Tongue (tissue), 2 donors: Measurements from ENCODE around the gene SPP1. TPM values are rescaled to one million over a fixed set of nuclear protein-coding genes. Genes with fewer than 3 reads are reported as not detected.
"Not testable (repeated sequence)": the region's sequence is repeated elsewhere in the genome, so short reads cannot be mapped to it uniquely, and the experiment has no call there.

Source experiments
- DNase-seq: peaks from one replicate; pipeline ENCODE4 v3.0.0-alpha.2; 2015
- total RNA-seq: library from RNA; depleted of rRNA; stranded (reverse); fragments of >200 nt; gene quantifications from one replicate; pipeline ENCODE4 v1.2.3, GENCODE V29; 2014

SPP1 gene
- total RNA-seq, 1 donor from 2014 or later: 28.9 TPM

DNA sequence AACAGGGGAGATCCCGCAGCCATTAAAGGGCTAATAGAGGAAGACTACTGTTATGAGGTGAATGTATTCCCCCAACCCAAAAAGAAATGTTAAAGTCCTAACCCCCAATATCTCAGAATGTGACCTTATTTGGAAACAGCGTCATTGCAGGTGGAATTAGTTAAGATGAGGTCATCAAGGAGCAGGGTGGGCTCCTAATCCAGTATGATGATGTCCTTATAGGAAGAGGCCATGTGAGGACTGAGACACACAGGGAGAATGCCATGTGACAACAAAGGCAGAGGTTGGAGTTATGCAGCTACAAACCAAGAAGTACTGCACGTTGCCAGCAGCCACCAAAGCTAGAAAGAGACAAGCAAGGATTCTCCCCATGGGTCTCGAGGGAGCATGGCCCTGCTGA lies 14.3 kb downstream of the SPP1 start:
- DNase-seq: no peak

- DNase-seq: no peak
Measured at GRCh38 chr4:87995435-87995834, 19.9 kb downstream of the SPP1 start.

DNA sequence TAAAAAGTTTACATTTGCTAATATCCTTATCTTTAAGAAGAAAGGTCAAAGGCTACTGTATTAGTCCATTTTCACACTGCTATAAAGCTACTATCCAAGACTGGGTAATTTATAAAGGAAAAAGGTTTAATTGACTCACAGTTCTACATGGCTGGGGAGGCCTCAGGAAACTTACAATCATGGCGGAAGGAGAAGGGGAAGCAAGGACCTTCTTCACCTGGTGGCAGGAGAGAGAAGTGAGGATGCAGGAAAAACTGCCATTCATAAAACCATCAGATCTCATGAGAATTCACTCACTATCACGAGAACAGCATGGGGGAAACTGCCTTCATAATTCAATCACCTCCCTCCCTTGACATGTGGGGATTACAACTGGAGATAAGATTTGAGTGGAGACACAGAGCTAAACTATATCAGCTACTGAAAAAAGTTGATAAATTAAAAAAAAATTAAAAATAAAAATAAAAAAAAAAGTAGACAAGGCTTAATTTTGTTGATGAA lies 23.7 kb downstream of the SPP1 start:
- not testable (repeated sequence) for DNase-seq

GRCh38 chr4:88001871-88002270 lies 26.4 kb downstream of the SPP1 start:
- no peak for DNase-seq

DNA sequence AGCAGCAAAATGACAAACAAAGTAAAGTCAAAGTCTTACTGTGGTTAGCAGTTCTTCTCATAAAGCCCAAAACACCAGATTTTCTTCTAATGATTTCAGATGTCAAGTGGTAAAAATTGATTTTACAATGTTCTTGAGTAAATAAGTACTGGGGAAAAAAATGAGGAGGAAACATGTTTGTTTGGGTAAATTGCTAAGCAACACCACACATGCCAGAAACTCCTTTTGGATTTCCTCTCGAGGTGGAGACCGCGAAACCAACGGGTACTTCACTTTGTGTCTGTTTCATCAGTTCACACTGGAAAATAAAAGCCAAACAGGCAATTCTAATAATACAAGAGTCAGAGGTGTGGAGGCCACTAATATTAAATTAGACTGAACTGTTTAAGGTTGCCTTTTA lies 27.3 kb downstream of the SPP1 start:
- no peak for DNase-seq

DNA sequence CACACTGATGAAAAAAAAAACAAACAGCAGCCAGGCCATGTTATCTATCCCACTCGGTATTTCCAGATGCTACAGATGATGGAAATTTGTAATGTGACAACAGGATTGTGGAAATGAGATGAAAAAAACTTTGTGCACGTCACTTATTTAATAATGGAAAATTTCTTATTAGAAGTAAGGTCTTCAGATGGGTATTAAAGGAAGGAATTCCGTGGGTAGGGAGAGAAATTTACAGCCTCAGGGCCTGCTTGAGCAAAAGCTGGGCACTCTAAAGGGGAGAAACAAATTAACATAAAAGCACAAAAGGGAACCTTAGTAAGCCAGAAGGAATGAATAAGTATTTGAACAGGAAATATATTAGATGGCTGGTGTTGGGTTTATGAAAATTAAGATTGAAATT lies 27.7 kb downstream of the SPP1 start:
- no peak for DNase-seq

GRCh38 chr4:88005076-88005475 lies 29.6 kb downstream of the SPP1 start:
- DNase-seq: peak; percentile 25

GRCh38 chr4:88005946-88006345 lies 30.4 kb downstream of the SPP1 start:
- no peak for DNase-seq

- DNase-seq: no peak
Measured at GRCh38 chr4:88006956-88007303, 31.4 kb downstream of the SPP1 start.

GRCh38 chr4:88007304-88008121 lies 32.0 kb downstream of the SPP1 start, which contains the start of gene PKD2:
Gene PKD2, plus strand, starts transcription at chr4:88007635. Its CDS starts 99 bp downstream, at chr4:88007734.
- DNase-seq: peak; percentile 92

DNA sequence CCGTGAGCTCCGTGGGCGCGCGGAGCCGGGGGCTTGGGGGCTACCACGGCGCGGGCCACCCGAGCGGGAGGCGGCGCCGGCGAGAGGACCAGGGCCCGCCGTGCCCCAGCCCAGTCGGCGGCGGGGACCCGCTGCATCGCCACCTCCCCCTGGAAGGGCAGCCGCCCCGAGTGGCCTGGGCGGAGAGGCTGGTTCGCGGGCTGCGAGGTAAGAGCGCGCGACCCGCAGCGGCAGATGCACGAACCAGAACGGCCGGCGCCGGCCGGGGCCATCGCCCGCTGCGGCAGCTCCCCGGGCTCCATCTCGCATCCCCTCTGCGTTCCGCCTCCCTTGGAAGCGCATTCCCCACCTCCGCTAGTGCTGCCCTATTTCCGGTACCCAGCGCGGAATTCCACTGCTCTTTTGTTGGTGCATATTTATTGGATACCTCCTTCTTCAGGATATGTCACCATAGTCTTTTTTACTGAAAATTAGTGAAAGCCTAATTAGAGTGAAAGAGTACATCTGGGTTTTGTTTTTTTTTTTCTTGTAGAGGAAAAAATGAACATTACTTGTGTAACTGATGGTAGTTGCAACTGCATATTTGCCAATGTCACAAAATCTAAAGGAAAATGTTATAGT lies 32.7 kb downstream of the SPP1 start:
- peak; percentile 60 for DNase-seq

GRCh38 chr4:88008743-88009171 lies 33.2 kb downstream of the SPP1 start:
- DNase-seq: peak; percentile 50

DNA sequence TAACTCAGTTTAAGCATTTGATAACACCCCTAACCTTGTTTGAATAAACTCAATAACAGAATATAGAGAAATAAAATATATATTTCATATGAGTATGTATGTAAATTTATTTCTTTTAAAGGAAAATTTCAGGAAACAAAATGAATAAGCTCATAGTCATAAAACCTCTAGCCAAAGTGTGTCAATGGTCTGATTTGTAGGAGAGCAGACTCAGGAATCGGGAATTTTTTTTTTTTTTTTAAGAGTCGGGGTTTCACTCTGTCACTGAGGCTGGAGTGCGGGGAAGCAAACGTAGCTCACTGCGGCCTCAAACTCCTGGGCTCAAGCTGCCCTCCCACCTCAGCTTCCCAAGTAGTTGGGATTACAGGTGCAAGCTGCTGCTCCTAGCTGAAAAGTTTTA lies 34.4 kb downstream of the SPP1 start:
- DNase-seq: no peak

GRCh38 chr4:88010966-88011365 lies 35.5 kb downstream of the SPP1 start:
- no peak for DNase-seq

- no peak for DNase-seq
Measured at GRCh38 chr4:88012647-88013046, 37.1 kb downstream of the SPP1 start.

GRCh38 chr4:88014386-88014905 lies 38.9 kb downstream of the SPP1 start:
- no peak for DNase-seq

GRCh38 chr4:88015659-88016295 lies 40.3 kb downstream of the SPP1 start:
- DNase-seq: no peak

DNA sequence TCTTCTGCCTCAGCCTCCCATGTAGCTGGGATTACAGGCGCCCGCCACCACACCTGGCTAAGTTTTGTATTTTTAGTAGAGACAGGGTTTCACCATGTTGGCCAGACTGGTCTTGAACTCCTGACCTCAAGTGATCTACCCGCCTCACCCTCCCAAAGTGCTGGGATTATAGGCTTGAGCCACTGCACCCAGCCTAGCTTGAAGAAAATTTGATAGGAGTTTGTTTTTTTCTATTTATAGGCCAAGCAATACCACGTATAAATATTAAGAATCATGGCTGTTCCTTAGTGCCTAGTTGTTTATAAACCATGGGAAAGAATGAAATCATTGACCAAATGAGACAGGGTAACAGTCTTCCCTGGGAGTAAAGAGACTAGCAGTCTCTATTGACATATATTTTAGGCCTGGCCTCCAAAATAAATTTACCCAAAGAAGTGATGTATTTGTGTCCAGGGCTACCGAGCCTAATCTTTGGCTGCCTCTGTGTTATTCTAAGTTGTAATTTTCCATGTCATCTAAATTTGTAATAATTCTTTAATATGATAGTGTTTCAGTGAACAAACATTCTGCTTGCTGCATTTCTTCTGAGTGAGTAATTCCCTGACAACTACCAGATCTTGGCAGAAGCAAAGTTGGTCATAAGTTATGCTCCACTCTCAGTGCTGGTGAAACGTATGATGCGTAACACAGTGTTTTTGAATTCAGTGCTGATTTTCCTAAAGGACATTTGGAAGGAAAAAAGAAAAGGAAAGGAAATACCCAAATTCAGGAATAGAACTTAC lies 42.2 kb downstream of the SPP1 start:
- DNase-seq: peak; percentile 48

GRCh38 chr4:88018466-88018865 lies 43.0 kb downstream of the SPP1 start:
- no peak for DNase-seq

- DNase-seq: no peak
Measured at GRCh38 chr4:88021824-88022223, 46.3 kb downstream of the SPP1 start.

DNA sequence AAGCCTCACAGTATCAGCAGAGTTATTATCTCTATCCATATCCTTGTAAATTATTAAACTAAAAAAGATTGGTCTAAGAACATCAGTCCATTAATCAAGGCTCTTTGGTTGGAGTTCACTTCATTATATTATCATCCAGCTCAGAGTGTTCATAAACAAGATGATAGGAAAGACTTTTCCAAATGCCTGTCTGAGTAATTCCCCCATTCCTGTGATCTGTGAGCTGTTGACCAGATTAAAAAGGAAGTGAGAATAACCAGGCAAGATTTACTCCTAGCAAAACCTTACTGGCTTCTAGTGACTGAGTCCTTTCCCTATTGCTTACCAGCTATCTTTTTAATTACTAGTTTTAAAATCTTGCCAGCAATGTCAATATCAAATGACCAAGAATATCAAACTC lies 46.8 kb downstream of the SPP1 start:
- no peak for DNase-seq
